ENCODE results near the gene CNTNAP1. TPM values are rescaled to one million over a fixed set of nuclear protein-coding genes. Genes with fewer than 3 reads are reported as not detected.
A peak's percentile ranks its signal among the peaks of the same experiment; 100 is the strongest.

CNTNAP1 gene
- total RNA-seq, 1 donor from 2014 or later = 21.3 TPM

- Mint-ChIP-seq H3K9me3 (no peaks in the 10 kb centered on the region), H3K36me3 (ENCODE audit: low read depth) (no peaks in the 10 kb centered on the region), H3K27me3 (peaks cover 12% of the 10 kb centered on the region), H3K4me3 (no peak overlapping the region), H3K4me1 (peaks cover 41% of the 10 kb centered on the region), H3K27ac (no peak overlapping the region)
- POLR2A ChIA-PET = interaction anchor here (1.7 to 2.6 kb wide), 2 partner anchors 11 to 117 kb away, joined by 5 to 9 read pairs; no protein-coding TSS in a partner anchor
- CTCF ChIA-PET = interaction anchor here (0.8 to 1.2 kb wide), 2 partner anchors 11 to 124 kb away, joined by 3 to 4 read pairs; no protein-coding TSS in a partner anchor
- no peak for TF ChIP-seq CTCF (IDR thresholded peaks at IDR 0.05)
- ATAC-seq (ENCODE audit: low read depth) (no peak), DNase-seq (no peak)
- intact Hi-C loops (cut with micrococcal nuclease) = no loop called here
Observed at GRCh38 chr17:42672038-42672437, 10.3 kb upstream of the CNTNAP1 start.

GRCh38 chr17:42673266-42673884 lies 9.0 kb upstream of the CNTNAP1 start:
- POLR2A ChIA-PET = interaction anchor here (0.6 to 1.5 kb wide), 4 partner anchors 11 to 311 kb away, joined by 4 to 6 read pairs (median 5); no protein-coding TSS in a partner anchor
- H3K27me3 Mint-ChIP-seq = peaks cover 12% of the 10 kb centered on the region

GRCh38 chr17:42673885-42674754 lies 8.2 kb upstream of the CNTNAP1 start:
- Mint-ChIP-seq H3K27me3 (peaks cover 12% of the 10 kb centered on the region), H3K4me1 (peaks cover 57% of the 10 kb centered on the region), H3K27ac (no peak overlapping the region), H3K9me3 (no peaks in the 10 kb centered on the region), H3K4me3 (peak overlapping the region; percentile 73), H3K36me3 (ENCODE audit: low read depth) (no peaks in the 10 kb centered on the region)
- no peak for TF ChIP-seq CTCF (IDR thresholded peaks at IDR 0.05)
- intact Hi-C loops (cut with micrococcal nuclease) = no loop called here
- ATAC-seq (ENCODE audit: low read depth) = peak; percentile 12
- POLR2A ChIA-PET = interaction anchor here (0.5 to 1.5 kb wide), 8 partner anchors 10 to 359 kb away, joined by 3 to 7 read pairs (median 6); partner anchors contain the start of genes RETREG3 and TUBG1
- DNase-seq = peak; percentile 48
- CTCF ChIA-PET = interaction anchor here (0.7 to 1.0 kb wide), 2 partner anchors 15 to 96 kb away, joined by 3 read pairs; partner anchors contain the start of genes PSMC3IP and TUBG2

More at GRCh38 chr17:42673266-42673884, 9.0 kb upstream of the CNTNAP1 start:
- H3K4me3 Mint-ChIP-seq = no peak overlapping the region
- ATAC-seq (ENCODE audit: low read depth) (no peak), DNase-seq (no peak)
- intact Hi-C loops (cut with micrococcal nuclease) = no loop called here
- H3K9me3 Mint-ChIP-seq = no peaks in the 10 kb centered on the region
- CTCF ChIA-PET = no interaction called here
- H3K27ac Mint-ChIP-seq = no peak overlapping the region
- H3K4me1 Mint-ChIP-seq = peaks cover 50% of the 10 kb centered on the region
- no peaks in the 10 kb centered on the region for H3K36me3 Mint-ChIP-seq (ENCODE audit: low read depth)
- no peak for TF ChIP-seq CTCF (IDR thresholded peaks at IDR 0.05)

GRCh38 chr17:42674755-42675347 lies 7.5 kb upstream of the CNTNAP1 start:
- H3K4me3 Mint-ChIP-seq = peak overlapping the region; percentile 73
- ATAC-seq (ENCODE audit: low read depth) = no peak
- no peak overlapping the region for H3K27ac Mint-ChIP-seq
- ChIA-PET POLR2A (interaction anchor here (0.6 to 1.5 kb wide), 5 partner anchors 9 to 100 kb away, joined by 3 to 6 read pairs (median 5); partner anchors contain the start of genes RETREG3 and TUBG1), CTCF (interaction anchor here (0.7 to 1.0 kb wide), 2 partner anchors 16 to 97 kb away, joined by 3 read pairs; partner anchors contain the start of genes PSMC3IP and TUBG2)
- no peaks in the 10 kb centered on the region for H3K36me3 Mint-ChIP-seq (ENCODE audit: low read depth)
- DNase-seq = no peak
- intact Hi-C loops (cut with micrococcal nuclease) = loop anchor here (5.0 kb wide), 1 partner anchor 147 kb away; the partner anchor contains the start of gene BECN1
- peaks cover 12% of the 10 kb centered on the region for H3K27me3 Mint-ChIP-seq
- no peak for TF ChIP-seq CTCF (IDR thresholded peaks at IDR 0.05)
- H3K9me3 Mint-ChIP-seq = no peaks in the 10 kb centered on the region
- H3K4me1 Mint-ChIP-seq = peaks cover 62% of the 10 kb centered on the region
